Liver (tissue), 9 donors: ENCODE data around the gene PLD4. TPM values are rescaled to one million over a fixed set of nuclear protein-coding genes. Genes with fewer than 3 reads are reported as not detected.

Source experiments
- DNase-seq: peaks from one replicate; pipeline ENCODE4 v3.0.0-alpha.2; 2017; ENCODE audit warnings: low spot score
- H3K27ac ChIP-seq, 2 donors: one replicate each; pipeline ENCODE4 v1.7.0; 2013; ENCODE audit warnings: inconsistent platforms in 2 of 2, low read length in 2 of 2, control low read depth in 1 of 2, low read depth in 1 of 2, mild to moderate bottlenecking in 1 of 2
- H3K27me3 ChIP-seq, 4 donors: one replicate each; pipeline versions ENCODE4 v1.6.1 to v1.7.0; 2013; ENCODE audit warnings: low read length in 3 of 4, inconsistent platforms in 1 of 4, mild to moderate bottlenecking in 1 of 4, moderate library complexity in 1 of 4; ENCODE audit not compliant: control insufficient read depth in 4 of 4, insufficient read depth in 4 of 4
- H3K36me3 ChIP-seq, 4 donors: one replicate each; pipeline versions ENCODE4 v1.6.1 to v1.7.0; 2013; ENCODE audit warnings: low read length in 3 of 4, mild to moderate bottlenecking in 3 of 4, low read depth in 1 of 4, moderate library complexity in 1 of 4; ENCODE audit not compliant: control insufficient read depth in 4 of 4, insufficient read depth in 3 of 4
- H3K4me1 ChIP-seq, 4 donors: one replicate each; pipeline versions ENCODE4 v1.6.1 to v1.7.0; 2013; ENCODE audit warnings: low read length in 3 of 4, mild to moderate bottlenecking in 3 of 4, moderate library complexity in 1 of 4; ENCODE audit not compliant: control insufficient read depth in 4 of 4, insufficient read depth in 4 of 4
- H3K4me3 ChIP-seq, 3 donors: one replicate each; pipeline versions ENCODE4 v1.6.1 to v1.7.0; 2013; ENCODE audit warnings: low read length in 3 of 3, control low read depth in 1 of 3, low read depth in 1 of 3, mild to moderate bottlenecking in 1 of 3
- H3K9ac ChIP-seq, 2 donors: one replicate each; pipeline ENCODE4 v1.7.0; 2013; ENCODE audit warnings: low read length in 2 of 2, mild to moderate bottlenecking in 2 of 2, moderate library complexity in 2 of 2, control low read depth in 1 of 2, low read depth in 1 of 2
- H3K9me3 ChIP-seq, 4 donors: one replicate each; pipeline versions ENCODE4 v1.6.1 to v1.7.0; 2013; ENCODE audit warnings: low read length in 3 of 4; ENCODE audit not compliant: control insufficient read depth in 4 of 4
- EGR1 ChIP-seq, 2 donors: IDR thresholded peaks; 2 replicates each; pipeline ENCODE4 v1.6.1; 2016 to 2018; ENCODE audit warnings: antibody characterized with exemption in 2 of 2, low read depth in 2 of 2
- FOXA1 ChIP-seq: IDR thresholded peaks from 2 replicates; pipeline ENCODE4 v1.6.1; 2016; ENCODE audit warnings: antibody characterized with exemption
- FOXA2 ChIP-seq: IDR thresholded peaks from 2 replicates; pipeline ENCODE4 v1.6.1; 2016; ENCODE audit warnings: antibody characterized with exemption
- GABPA ChIP-seq, 2 donors: IDR thresholded peaks in 1 of 2; conservative IDR thresholded peaks in 1 of 2; 2 replicates each; pipeline ENCODE4 v1.6.1; 2016; ENCODE audit warnings: antibody characterized with exemption in 2 of 2, mild to moderate bottlenecking in 1 of 2, moderate library complexity in 1 of 2
- JUND ChIP-seq, 2 donors: IDR thresholded peaks; 2 replicates each; pipeline ENCODE4 v1.6.1; 2016; ENCODE audit warnings: antibody characterized with exemption in 2 of 2
- RAD21 ChIP-seq, 2 donors: IDR thresholded peaks; 2 replicates each; pipeline ENCODE4 v1.6.1; 2016; ENCODE audit warnings: antibody characterized with exemption in 2 of 2, mild to moderate bottlenecking in 2 of 2
- RXRA ChIP-seq, 2 donors: IDR thresholded peaks; 2 replicates each; pipeline ENCODE4 v1.6.1; 2017 to 2018; ENCODE audit warnings: antibody characterized with exemption in 2 of 2, mild to moderate bottlenecking in 1 of 2
- TAF1 ChIP-seq: conservative IDR thresholded peaks from 2 replicates; pipeline ENCODE4 v1.6.1; 2016; ENCODE audit warnings: antibody characterized with exemption, mild to moderate bottlenecking
- WGBS: extraction: QIAGEN DNeasy Blood & Tissue Kit; methylation state at CpG from one replicate; pipeline ENCODE4 v1.1.7; 2013; 5-methylcytosine and 5-hydroxymethylcytosine counted together
- polyA plus RNA-seq, 2 donors: library from polyadenylated mRNA; stranded (reverse) in 1 of 2; unstranded in 1 of 2; fragments of 200-250 nt in 1 of 2; fragments of >200 nt in 1 of 2; fragmentation: Nextera tagmentation in 1 of 2; extraction: Ambion mirVana in 1 of 2; gene quantifications; one replicate each; pipeline versions ENCODE4 v1.2.1 to v1.2.3, GENCODE V29; 2013 to 2015
- total RNA-seq, 2 donors: library from RNA; depleted of rRNA; stranded (reverse); fragments of >200 nt; gene quantifications; one replicate each; pipeline ENCODE4 v1.2.3, GENCODE V29; 2014
- TF ChIP-seq, protein P1 (sequence below): IDR thresholded peaks from 2 replicates; pipeline ENCODE4 v1.6.1; 2016; ENCODE audit warnings: antibody characterized with exemption
- TF ChIP-seq, protein P2 (sequence below): fragments of 150-350 bp; IDR thresholded peaks from 2 replicates; pipeline ENCODE4 v1.5.1; 2017; ENCODE audit warnings: improper control_type of control experiment, low read depth, low read length; ENCODE audit not compliant: missing input control
- TF ChIP-seq, protein P3 (sequence below): IDR thresholded peaks from 2 replicates; pipeline ENCODE4 v1.6.1; 2016; ENCODE audit warnings: antibody characterized with exemption
- TF ChIP-seq, protein P4 (sequence below): IDR thresholded peaks from 2 replicates; pipeline ENCODE4 v1.6.1; 2016; ENCODE audit warnings: antibody characterized with exemption
- donor health status: healthy.
- donor health status: healthy.
- donor health status: healthy.
- donor health status: healthy.
- donor health status: healthy.

The PLD4 gene
- total and polyA plus RNA-seq, 4 donors, result under 0.01 to 14.5 (median 0.35) TPM

DNA sequence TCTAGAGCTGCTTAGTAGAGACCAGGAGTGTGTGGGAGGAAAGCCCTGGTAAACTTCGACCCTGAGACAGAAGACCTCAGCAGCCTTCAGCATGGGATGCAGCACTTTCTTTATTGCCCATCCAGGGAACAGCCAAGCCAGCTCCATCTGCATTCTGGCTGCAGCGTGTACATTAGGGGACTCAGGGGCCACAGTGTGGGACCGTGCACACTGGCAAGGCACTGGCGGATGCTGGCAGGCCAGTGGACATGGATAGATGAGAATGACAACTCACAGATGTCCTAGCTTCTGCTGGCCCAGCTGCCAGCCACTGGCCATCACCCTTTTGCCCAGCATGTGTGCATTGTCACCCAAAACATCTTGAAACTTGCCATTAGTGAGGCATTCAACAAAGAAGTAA lies 12.5 kb downstream of the PLD4 start:
- no peaks in the 10 kb centered on the region for H3K9me3 ChIP-seq
- no peaks in the 10 kb centered on the region for H3K36me3 ChIP-seq
- H3K4me1 ChIP-seq, result peaks cover 0 to 6% (median 3%) of the 10 kb centered on the region in 4 donors
- peaks cover 0 to 3% (median 0%) of the 10 kb centered on the region in 4 donors for H3K27me3 ChIP-seq
- WGBS, result 66% methylated on average over 4 of the region's 4 CpGs
- no peak overlapping the region for H3K4me3 ChIP-seq
- no peak for DNase-seq
- TF ChIP-seq, protein P1, sequence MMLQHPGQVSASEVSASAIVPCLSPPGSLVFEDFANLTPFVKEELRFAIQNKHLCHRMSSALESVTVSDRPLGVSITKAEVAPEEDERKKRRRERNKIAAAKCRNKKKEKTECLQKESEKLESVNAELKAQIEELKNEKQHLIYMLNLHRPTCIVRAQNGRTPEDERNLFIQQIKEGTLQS, result no peak
- TF ChIP-seq JUND (IDR thresholded peaks at IDR 0.05), result no peak
- TF ChIP-seq FOXA2, result no peak
- TF ChIP-seq, protein P2, sequence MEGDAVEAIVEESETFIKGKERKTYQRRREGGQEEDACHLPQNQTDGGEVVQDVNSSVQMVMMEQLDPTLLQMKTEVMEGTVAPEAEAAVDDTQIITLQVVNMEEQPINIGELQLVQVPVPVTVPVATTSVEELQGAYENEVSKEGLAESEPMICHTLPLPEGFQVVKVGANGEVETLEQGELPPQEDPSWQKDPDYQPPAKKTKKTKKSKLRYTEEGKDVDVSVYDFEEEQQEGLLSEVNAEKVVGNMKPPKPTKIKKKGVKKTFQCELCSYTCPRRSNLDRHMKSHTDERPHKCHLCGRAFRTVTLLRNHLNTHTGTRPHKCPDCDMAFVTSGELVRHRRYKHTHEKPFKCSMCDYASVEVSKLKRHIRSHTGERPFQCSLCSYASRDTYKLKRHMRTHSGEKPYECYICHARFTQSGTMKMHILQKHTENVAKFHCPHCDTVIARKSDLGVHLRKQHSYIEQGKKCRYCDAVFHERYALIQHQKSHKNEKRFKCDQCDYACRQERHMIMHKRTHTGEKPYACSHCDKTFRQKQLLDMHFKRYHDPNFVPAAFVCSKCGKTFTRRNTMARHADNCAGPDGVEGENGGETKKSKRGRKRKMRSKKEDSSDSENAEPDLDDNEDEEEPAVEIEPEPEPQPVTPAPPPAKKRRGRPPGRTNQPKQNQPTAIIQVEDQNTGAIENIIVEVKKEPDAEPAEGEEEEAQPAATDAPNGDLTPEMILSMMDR, result no peak
- TF ChIP-seq GABPA (IDR thresholded peaks at IDR 0.05 in 1 of 2, conservative IDR thresholded peaks at IDR 0.05 in 1 of 2), result no peak
- TF ChIP-seq FOXA1, result no peak
- TF ChIP-seq, protein P3, sequence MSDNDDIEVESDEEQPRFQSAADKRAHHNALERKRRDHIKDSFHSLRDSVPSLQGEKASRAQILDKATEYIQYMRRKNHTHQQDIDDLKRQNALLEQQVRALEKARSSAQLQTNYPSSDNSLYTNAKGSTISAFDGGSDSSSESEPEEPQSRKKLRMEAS, result no peak
- no peak for TF ChIP-seq TAF1
- TF ChIP-seq EGR1 (IDR thresholded peaks at IDR 0.05; ENCODE audit: low read depth in 2 of 2), result no peak
- no peak overlapping the region for H3K27ac ChIP-seq
- no peak overlapping the region for H3K9ac ChIP-seq

DNA sequence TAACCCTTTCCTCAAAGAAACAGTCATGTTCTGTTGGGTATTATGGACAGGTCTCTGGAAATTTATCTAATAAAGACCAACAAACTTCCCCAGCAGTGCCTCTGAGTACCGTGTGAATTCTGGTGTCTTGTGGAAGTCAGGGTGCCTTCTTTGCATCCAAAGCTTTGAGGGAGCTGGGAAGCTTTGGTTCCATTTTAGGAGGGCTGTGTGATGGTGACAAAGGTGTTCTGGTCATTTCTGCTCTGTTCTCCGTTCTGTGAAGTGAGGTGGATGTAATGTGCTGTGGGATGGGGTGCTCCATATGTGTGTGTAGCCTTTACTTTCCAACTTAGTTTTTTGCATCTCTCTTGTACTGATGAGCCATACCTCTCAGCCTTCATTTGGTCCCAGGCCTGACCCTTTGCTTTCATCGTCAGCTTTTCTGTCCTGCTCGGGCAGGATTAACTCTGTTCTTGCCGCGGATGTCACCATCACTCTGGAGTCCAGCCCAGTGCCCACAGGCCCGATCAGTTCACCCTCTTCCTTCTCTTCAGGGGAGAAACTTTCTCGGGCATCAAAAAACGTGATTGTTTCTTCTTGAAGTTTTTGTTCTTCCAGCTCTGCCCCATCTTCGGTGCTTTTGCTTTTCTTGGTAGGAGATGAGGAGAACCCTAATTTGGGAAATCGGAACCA lies 13.2 kb downstream of the PLD4 start:
- WGBS, result 64% methylated on average over 11 of the region's 11 CpGs
- no peaks in the 10 kb centered on the region for H3K9me3 ChIP-seq
- H3K4me3 ChIP-seq, result no peak overlapping the region
- no peak overlapping the region for H3K27ac ChIP-seq
- no peaks in the 10 kb centered on the region for H3K27me3 ChIP-seq
- no peak for TF ChIP-seq RAD21 (IDR thresholded peaks at IDR 0.05)
- TF ChIP-seq JUND (IDR thresholded peaks at IDR 0.05), result no peak
- H3K9ac ChIP-seq, result no peak overlapping the region
- no peak for DNase-seq
- peaks cover 0 to 5% (median 3%) of the 10 kb centered on the region in 4 donors for H3K4me1 ChIP-seq
- H3K36me3 ChIP-seq, result no peaks in the 10 kb centered on the region

DNA sequence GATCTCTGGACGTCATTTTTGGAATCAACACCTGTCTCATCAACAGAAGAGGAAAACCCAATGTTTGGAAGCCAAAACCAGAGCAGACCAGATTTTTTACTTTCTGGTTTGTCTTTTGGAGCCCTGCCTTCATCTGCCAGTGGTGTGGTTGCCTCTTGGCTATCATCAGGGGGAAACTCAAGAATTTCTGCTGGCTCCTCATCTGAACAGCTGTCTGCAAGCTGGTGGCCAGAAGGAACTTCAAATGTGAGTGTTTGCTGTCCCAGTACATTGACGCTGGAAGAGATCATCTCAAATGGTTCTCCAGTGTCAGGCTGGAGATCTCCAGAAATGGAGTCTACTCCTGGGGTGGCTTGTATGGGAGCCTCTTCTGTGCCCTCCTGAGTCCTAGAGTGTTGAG lies 13.8 kb downstream of the PLD4 start:
- H3K27ac ChIP-seq, result no peak overlapping the region
- TF ChIP-seq, protein P4, sequence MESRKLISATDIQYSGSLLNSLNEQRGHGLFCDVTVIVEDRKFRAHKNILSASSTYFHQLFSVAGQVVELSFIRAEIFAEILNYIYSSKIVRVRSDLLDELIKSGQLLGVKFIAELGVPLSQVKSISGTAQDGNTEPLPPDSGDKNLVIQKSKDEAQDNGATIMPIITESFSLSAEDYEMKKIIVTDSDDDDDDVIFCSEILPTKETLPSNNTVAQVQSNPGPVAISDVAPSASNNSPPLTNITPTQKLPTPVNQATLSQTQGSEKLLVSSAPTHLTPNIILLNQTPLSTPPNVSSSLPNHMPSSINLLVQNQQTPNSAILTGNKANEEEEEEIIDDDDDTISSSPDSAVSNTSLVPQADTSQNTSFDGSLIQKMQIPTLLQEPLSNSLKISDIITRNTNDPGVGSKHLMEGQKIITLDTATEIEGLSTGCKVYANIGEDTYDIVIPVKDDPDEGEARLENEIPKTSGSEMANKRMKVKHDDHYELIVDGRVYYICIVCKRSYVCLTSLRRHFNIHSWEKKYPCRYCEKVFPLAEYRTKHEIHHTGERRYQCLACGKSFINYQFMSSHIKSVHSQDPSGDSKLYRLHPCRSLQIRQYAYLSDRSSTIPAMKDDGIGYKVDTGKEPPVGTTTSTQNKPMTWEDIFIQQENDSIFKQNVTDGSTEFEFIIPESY, result no peak
- TF ChIP-seq RAD21 (IDR thresholded peaks at IDR 0.05) (no peak), RXRA (IDR thresholded peaks at IDR 0.05) (no peak), FOXA1 (no peak), EGR1 (IDR thresholded peaks at IDR 0.05; ENCODE audit: low read depth in 2 of 2) (no peak), GABPA (IDR thresholded peaks at IDR 0.05 in 1 of 2, conservative IDR thresholded peaks at IDR 0.05 in 1 of 2) (no peak)
- H3K36me3 ChIP-seq, result no peaks in the 10 kb centered on the region
- H3K27me3 ChIP-seq, result no peaks in the 10 kb centered on the region
- no peak for DNase-seq
- no peaks in the 10 kb centered on the region for H3K4me1 ChIP-seq
- no peaks in the 10 kb centered on the region for H3K9me3 ChIP-seq
- no peak overlapping the region for H3K9ac ChIP-seq
- WGBS, result 64% methylated on average over 2 of the region's 2 CpGs
- H3K4me3 ChIP-seq, result no peak overlapping the region
